Upper lobe of left lung (tissue), 6 donors: ENCODE measurements around the gene KRT82. TPM values are rescaled to one million over a fixed set of nuclear protein-coding genes. Genes with fewer than 3 reads are reported as not detected.

Experiments used
- ATAC-seq, 2 donors: fragments of 200-7000 bp; cut with Tn5 transposase; one replicate each; pipeline ENCODE4 v1.9.1; 2022; ENCODE audit warnings: mild to moderate bottlenecking in 2 of 2, moderate library complexity in 2 of 2; ENCODE audit not compliant: low FRiP score in 2 of 2
- DNase-seq, 2 donors: peaks; one replicate each; pipeline ENCODE4 v3.0.0-alpha.2; 2019 to 2020
- H3K27ac ChIP-seq, 4 donors: fragments of 200-600 bp; sonication (generic); one replicate each; pipeline ENCODE4 v1.5.1; 2016 to 2019
- H3K27me3 ChIP-seq, 4 donors: fragments of 200-600 bp; sonication (generic); one replicate each; pipeline ENCODE4 v1.5.1; 2017 to 2019
- H3K36me3 ChIP-seq, 4 donors: fragments of 200-600 bp; sonication (generic); one replicate each; pipeline ENCODE4 v1.5.1; 2016 to 2019
- H3K4me1 ChIP-seq, 4 donors: fragments of 200-600 bp; sonication (generic); one replicate each; pipeline ENCODE4 v1.5.1; 2018 to 2019
- H3K4me3 ChIP-seq, 4 donors: fragments of 200-600 bp; sonication (generic); one replicate each; pipeline ENCODE4 v1.5.1; 2017 to 2019; ENCODE audit warnings: mild to moderate bottlenecking in 2 of 4, moderate library complexity in 1 of 4
- H3K9me3 ChIP-seq, 4 donors: fragments of 200-600 bp; sonication (generic); one replicate each; pipeline ENCODE4 v1.5.1; 2018 to 2019
- CTCF ChIP-seq, 6 experiments: fragments of 450-650 bp in 4 of 6; fragments of 200-600 bp in 2 of 6; sonication (generic) in 2 of 6; IDR thresholded peaks; one replicate each; pipeline ENCODE4 v1.5.1; 2016 to 2019; ENCODE audit warnings: antibody characterized with exemption in 6 of 6
- EP300 ChIP-seq, 4 donors: sonication (generic); formaldehyde crosslinking; IDR thresholded peaks; one replicate each; pipeline ENCODE4 v1.5.1; 2017; ENCODE audit warnings: antibody characterized with exemption in 4 of 4, control low read depth in 2 of 4
- POLR2A ChIP-seq, 4 donors: fragments of 450-650 bp; IDR thresholded peaks; one replicate each; pipeline ENCODE4 v1.5.1; 2016 to 2017; ENCODE audit warnings: antibody characterized with exemption in 4 of 4, mild to moderate bottlenecking in 2 of 4
- POLR2AphosphoS5 ChIP-seq, 2 donors: sonication (generic); formaldehyde crosslinking; IDR thresholded peaks; one replicate each; pipeline ENCODE4 v1.5.1; 2017; ENCODE audit warnings: antibody characterized with exemption in 2 of 2
- WGBS, 2 donors: methylation state at CpG; one replicate each; pipeline ENCODE4 v1.1.5; 2017 to 2018; 5-methylcytosine and 5-hydroxymethylcytosine counted together
- total RNA-seq, 6 donors: library from RNA; depleted of rRNA in 4 of 6; stranded (reverse); fragments of >200 nt in 4 of 6; gene quantifications; one replicate each; pipeline versions ENCODE4 v1.1.0 to v1.2.1, GENCODE V29; 2016 to 2021
- donor health status: DM: no; HTN: no; CAD: no; lungs with moderate emphysema.
- donor health status: DM: no; HTN: yes; CAD: no; lungs with severe emphysema.

Gene KRT82
- total RNA-seq, 6 donors from 2014 or later = not detected

- no peaks in the 10 kb centered on the region for H3K9me3 ChIP-seq
- H3K4me1 ChIP-seq = no peaks in the 10 kb centered on the region
- peak in 3 of 6 experiments; percentile 17 to 47 (median 27) for TF ChIP-seq CTCF (IDR thresholded peaks at IDR 0.05)
- TF ChIP-seq EP300 (IDR thresholded peaks at IDR 0.05) = no peak
- H3K4me3 ChIP-seq = no peak overlapping the region
- ATAC-seq (peak in 1 of 2 donors; percentile 11), DNase-seq (peak in 1 of 2 donors; percentile 40)
- H3K36me3 ChIP-seq = no peaks in the 10 kb centered on the region
- no peaks in the 10 kb centered on the region for H3K27me3 ChIP-seq
- WGBS, 2 donors = 59 to 72% methylated on average over 15 to 19 of the region's 20 CpGs
- H3K27ac ChIP-seq = no peak overlapping the region
These were observed 10.2 kb downstream of the KRT82 start for GRCh38 chr12:52395761-52396434.

DNA sequence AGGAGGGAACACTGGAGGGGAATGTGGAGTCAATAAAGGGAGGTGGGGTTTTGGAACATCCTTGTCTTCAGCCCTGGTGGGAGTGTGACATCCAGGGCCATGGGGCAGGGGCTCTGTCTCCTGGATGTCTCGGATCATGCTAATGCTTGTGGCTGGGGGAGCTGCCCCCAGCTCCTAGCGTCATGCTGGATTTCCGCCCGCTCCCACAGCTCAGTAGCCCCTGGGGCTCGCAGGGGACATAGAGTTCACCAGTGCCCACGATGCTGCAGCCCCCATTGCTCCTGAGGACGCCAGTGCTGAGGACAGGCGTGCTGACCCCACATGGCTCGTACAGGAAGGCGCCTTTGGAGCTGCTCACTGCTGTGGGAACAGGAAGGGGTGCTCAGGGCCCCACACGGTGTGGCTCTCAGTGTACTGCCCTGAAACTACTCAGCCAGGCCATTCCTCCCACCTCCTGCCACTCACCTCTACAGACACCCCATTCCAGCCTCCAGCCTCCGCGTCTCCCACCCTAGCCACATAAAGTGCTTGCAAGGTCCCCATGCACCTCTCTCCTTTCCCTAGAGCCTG lies 11.2 kb downstream of the KRT82 start:
- DNase-seq (peak in 1 of 2 donors; percentile 41), ATAC-seq (no peak)
- no peak overlapping the region for H3K4me3 ChIP-seq
- H3K4me1 ChIP-seq = no peaks in the 10 kb centered on the region
- H3K36me3 ChIP-seq = no peaks in the 10 kb centered on the region
- no peak overlapping the region for H3K27ac ChIP-seq
- 78 to 80% methylated on average over 4 to 13 of the region's 13 CpGs for WGBS, 2 donors
- no peak for TF ChIP-seq POLR2AphosphoS5 (IDR thresholded peaks at IDR 0.05)
- no peak for TF ChIP-seq POLR2A (IDR thresholded peaks at IDR 0.05)
- TF ChIP-seq EP300 (IDR thresholded peaks at IDR 0.05) = no peak
- no peak for TF ChIP-seq CTCF (IDR thresholded peaks at IDR 0.05)
- H3K9me3 ChIP-seq = no peaks in the 10 kb centered on the region
- H3K27me3 ChIP-seq = no peaks in the 10 kb centered on the region

GRCh38 chr12:52392465-52393007 lies 13.6 kb downstream of the KRT82 start:
- H3K27me3 ChIP-seq = no peaks in the 10 kb centered on the region
- DNase-seq = no peak
- H3K4me3 ChIP-seq = no peak overlapping the region
- H3K36me3 ChIP-seq = no peaks in the 10 kb centered on the region
- no peaks in the 10 kb centered on the region for H3K9me3 ChIP-seq
- TF ChIP-seq EP300 (IDR thresholded peaks at IDR 0.05) (no peak), POLR2AphosphoS5 (IDR thresholded peaks at IDR 0.05) (no peak), CTCF (IDR thresholded peaks at IDR 0.05) (no peak), POLR2A (IDR thresholded peaks at IDR 0.05) (no peak)
- ATAC-seq = no peak
- 77 to 89% methylated on average over 4 to 7 of the region's 7 CpGs for WGBS, 2 donors
- H3K27ac ChIP-seq = no peak overlapping the region
- H3K4me1 ChIP-seq = no peaks in the 10 kb centered on the region

DNA sequence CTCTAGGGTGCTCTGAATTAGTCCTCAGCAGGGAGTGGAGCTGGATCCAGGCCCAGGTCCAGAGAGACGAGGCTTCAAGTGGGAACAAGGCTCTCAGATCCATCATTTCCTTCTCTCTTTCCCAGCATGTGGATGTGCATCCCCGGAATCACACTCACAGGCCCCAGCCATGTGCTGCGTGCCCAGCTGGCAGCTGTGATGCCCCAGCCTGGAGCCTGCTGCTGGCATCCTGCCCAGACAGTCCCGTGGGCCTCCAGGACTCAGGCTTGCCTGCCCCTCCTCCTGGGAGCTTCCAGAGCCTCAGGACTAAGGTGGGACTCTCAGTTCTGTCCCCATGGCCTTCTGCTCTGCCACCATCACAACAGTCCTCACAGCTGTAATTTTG lies 14.5 kb downstream of the KRT82 start:
- H3K4me3 ChIP-seq = no peak overlapping the region
- no peaks in the 10 kb centered on the region for H3K9me3 ChIP-seq
- H3K4me1 ChIP-seq = no peaks in the 10 kb centered on the region
- no peaks in the 10 kb centered on the region for H3K27me3 ChIP-seq
- TF ChIP-seq POLR2AphosphoS5 (IDR thresholded peaks at IDR 0.05) (no peak), EP300 (IDR thresholded peaks at IDR 0.05) (no peak), POLR2A (IDR thresholded peaks at IDR 0.05) (no peak), CTCF (IDR thresholded peaks at IDR 0.05) (no peak)
- H3K27ac ChIP-seq = no peak overlapping the region
- 17 to 61% methylated on average over 2 to 4 of the region's 4 CpGs for WGBS, 2 donors
- no peak for ATAC-seq
- peak in 1 of 2 donors; percentile 51 for DNase-seq
- H3K36me3 ChIP-seq = no peaks in the 10 kb centered on the region
